ENCODE measurements around the gene ATP6V0E1.
"Not testable (repeated sequence)": the region's sequence is repeated elsewhere in the genome, so short reads cannot be mapped to it uniquely, and the experiment has no call there.

The ATP6V0E1 gene

GRCh38 chr5:173010021-173010420 is 26.4 kb downstream of the ATP6V0E1 start:
- no peak for DNase-seq

DNA sequence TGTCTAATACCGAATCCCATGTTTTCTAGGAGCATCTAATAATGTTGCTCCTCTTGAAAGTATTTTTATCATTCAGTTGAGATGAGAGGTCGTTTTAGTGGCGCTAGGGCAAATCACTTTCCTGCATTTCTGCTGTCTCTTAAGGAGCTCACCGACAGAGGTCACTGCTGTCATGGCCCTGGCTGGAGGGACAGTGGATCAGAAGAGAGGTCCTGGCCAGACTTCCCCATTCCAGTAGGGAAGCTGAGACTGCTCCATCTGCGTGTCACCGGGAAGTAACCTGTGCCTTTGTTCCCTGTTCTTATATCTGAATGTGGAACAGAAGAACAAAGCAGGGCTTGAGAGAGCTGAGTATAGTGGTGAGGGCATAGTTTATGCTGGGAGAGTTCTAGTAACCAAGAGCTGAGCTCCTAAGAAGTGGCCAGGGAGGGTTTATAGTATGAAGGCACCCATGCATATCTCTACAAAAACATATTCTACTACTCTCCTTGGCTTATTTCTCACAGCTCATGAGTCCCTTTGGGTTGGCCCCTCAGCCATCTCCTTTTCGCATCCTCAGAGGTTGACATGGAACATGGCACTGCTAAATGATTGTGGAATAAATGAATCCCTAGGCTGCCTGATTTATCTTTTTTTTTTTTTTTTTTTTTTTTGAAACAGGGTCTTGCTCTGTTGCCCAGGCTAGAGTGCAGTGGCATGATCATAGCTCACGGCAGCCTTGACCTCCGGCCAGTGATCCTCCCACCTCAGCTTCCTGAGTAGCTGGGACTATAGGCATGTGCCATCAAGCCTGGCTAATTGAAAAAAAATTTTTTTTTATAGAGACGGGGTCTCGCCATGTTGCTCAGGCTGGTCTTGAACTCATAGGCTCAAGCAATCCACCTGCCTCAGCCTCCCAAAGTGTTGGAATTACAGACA is 27.2 kb downstream of the ATP6V0E1 start:
- no peak for DNase-seq

DNA sequence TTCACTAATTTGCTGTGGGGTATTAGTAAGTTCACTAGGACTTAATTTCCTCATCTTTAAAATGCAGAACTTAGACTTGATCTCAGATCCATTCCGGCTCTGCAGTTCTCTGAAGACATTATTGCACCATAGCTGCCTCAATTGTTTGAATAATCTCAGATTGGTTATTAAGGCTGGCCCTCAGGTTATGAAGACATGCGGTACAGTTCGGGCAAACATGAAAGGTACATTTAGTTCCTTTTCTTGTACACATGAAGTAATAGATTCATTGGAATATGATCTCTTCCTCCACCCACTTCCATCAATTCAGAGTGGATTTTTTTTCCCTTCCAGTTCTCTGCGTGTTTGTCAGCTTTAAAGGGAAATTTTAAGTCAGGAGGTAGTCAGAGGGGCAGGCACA is 28.0 kb downstream of the ATP6V0E1 start:
- no peak for DNase-seq

DNA sequence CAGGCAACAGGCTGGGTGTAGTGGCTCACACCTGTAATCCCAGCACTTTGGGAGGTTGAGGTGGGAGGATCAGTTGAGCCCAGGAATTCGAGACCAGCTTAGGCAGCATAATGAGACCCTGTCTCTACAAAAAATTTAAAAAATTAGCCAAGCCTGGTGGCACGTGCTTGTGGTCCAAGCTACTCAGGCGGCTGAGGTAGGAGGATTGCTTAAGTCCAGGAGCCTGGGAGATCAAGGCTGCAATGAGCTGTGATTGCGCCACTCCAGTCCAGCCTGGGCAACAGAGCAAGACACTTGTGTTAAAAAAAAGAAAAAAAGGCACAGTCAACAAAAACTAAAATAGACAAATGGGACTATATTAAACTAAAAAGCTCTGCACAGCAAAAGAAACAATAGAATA is 29.3 kb downstream of the ATP6V0E1 start:
- no peak for DNase-seq

- no peak for DNase-seq
These were observed 31.1 kb downstream of the ATP6V0E1 start for GRCh38 chr5:173014671-173015070.

GRCh38 chr5:173015192-173015591 is 31.6 kb downstream of the ATP6V0E1 start:
- no peak for DNase-seq

DNA sequence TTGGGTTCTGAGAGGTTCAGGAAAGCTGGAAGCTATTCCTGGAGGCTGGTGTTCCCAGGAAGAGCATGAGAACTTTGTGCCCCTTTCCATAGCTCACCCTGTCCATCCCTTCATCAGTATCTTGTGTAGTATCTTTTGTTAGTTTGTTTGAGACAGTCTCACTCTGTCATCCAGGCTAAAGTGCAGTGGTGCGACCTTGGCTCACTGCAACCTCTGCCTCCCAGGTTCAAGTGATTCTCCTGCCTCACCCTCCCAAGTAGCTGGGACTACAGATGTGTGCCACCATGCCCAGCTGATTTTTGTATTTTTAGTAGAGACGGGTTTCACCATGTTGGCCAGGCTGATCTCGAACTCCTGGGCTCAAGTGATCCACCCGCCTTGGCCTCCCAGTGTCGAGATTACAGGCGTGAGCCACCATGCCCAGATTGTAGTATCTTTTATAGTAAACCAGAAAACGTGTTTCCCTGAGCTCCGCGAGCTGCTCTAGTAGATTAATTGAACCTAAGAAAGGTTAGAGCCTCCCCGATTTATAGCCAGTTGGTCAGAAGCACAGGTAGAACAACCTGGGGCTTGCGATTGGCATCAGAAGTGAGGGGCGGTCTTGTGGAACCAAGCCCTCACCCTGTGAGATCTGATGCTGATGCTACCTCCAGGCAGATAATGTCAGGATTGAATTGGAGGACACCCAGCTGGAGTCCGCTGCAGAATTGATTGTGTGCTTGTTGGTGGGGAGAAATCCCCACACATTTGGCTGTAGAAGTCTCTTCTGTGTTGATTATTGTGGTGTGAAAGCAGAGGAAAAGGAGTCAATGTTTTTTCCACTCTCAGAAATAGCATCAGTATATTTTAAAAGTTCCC is 32.3 kb downstream of the ATP6V0E1 start:
- no peak for DNase-seq

DNA sequence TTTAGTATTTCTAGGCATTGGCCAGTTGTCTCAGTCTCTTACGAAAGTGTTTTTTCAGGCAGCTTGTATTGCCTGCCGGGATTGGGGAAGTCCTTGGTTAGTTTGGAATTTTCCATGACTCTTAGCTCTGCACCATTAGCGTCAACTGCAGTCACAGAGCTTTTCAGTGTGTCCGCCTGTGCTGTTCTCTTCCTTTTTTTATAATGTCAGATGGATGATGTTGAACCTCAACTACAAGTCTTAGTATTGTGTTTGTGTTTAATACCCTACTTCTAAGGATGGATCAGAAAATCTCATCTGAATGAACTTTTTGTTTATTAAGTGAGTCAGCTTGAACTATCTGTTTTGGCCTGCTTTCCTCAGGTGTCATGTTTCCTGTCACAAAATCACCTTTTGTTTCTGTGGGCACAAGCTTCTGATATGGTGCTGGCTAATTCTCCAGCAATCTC is 33.1 kb downstream of the ATP6V0E1 start:
- DNase-seq: no peak

- not testable (repeated sequence) for DNase-seq
These were observed 33.5 kb downstream of the ATP6V0E1 start for GRCh38 chr5:173017087-173017486.

DNA sequence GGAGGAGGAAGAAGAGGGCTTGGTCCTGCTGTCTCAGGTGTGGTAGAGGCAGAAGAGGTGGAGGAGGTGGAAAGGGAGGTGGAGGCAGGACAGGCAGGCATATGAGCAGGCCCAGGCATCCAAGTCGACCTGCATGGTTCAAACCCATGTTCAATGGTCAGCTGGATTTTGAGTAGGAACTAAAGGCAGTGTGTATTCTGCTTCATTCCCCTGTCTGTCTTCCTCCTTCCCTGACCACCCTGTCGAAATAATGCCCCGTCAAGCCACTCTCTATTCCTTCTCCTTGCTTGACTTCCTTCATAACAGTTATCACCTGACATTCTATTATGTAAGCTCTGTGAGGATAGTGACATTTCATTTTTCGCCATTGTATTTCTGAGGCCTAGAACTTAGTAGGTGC is 34.8 kb downstream of the ATP6V0E1 start:
- no peak for DNase-seq

- no peak for DNase-seq
These were observed 36.6 kb downstream of the ATP6V0E1 start for GRCh38 chr5:173020154-173020581.

DNA sequence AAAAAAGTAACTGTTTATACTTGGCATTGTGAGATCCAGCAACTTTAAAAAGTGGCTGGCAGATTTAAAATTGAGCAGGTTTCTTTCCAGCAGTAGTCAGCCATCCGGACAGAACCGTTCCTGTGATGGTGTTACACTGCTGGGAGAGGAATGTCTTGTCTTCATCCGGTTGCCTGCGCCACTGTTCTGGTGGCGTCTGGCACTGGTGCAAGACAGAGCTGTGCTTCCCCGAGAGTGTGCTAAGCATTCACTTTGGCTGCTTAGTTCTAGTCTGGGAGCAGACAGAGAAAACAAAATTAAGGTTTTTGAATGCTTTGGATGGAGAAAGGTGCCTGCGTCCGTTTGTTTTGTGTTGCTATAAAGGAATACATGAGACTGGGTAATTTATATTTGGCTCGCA is 37.1 kb downstream of the ATP6V0E1 start:
- no peak for DNase-seq

DNA sequence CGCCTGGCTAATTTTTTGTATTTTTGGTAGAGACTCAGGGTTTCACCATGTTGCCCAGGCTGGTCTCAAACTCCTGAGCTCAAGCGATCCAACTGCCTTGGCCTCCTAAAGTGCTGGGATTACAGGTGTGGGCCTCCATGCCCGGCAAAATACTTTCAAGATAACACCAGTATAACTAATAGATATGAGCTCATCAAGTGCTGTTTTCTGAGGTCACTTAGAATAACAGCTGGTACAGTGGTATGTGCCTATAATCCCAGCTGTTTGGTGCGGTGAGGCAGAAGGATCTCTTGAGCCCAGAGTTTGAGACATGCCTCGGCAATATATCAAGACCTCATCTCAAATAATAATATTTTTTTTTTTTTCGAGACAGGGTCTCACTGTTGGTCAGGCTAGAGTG is 42.1 kb downstream of the ATP6V0E1 start:
- DNase-seq: no peak

DNA sequence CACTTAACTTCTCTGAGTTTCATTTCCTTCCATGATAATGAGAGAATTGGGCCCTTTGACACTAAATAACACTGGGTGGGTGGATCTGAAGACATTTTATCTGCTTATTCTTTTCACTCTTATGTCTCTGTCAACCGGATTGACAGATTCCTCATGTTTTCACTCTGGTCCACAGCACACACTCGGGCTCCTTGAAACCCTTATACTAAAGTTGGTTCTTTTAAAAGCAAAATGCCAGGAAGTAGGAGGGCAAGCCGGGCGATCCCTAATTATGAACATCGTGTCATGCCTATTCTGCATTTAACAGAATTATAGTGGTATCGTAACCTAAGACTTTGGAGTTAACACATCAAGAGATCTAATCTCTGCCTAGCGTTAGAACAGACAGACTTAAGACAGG is 44.3 kb downstream of the ATP6V0E1 start:
- DNase-seq: no peak

DNA sequence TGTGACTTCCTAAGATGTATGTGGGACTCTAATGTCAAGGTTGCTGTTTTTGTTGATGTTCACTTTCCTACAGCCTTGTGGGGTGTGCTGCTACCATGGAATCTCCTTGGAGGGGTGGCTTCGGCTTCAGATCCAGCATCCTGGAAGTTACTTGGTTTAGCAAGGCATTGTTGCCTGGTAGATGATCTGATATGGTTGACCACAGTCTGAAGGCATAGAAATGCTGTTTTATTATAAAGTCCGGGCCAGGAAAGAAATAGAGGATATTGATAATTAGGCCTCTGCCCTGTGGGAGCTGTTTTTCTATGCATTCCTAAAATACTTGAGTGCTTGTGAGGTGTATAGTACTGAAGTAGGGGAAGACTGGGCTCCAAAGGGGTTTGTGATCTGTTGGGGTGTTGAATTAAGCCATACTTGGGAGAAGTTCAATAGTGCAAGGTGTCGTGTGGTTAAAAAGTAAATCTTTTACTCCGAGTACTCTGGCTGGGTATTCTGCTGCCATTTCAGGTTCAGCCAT is 45.3 kb downstream of the ATP6V0E1 start:
- DNase-seq: no peak

DNA sequence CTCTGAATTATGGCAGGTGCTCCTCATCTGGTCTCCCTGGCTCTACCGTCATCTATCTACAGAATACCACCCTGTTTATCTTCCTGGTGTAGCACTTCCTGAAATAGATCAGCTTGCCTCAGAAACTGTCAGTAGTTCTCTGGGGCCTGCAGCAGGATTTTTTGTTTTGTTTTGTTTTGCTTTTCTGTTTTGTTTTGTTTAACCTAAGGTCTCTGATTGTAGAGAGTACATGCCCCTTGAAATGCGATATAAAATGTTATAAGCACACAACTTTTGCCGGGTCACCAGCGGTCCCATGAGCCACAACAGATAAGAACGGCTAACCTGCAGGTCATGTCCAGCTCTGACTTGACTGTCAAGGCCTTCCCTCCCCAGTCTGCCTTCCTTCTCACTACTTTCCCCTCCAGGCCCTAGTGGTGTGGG is 45.9 kb downstream of the ATP6V0E1 start:
- no peak for DNase-seq

- not testable (repeated sequence) for DNase-seq
These were observed 48.5 kb downstream of the ATP6V0E1 start for GRCh38 chr5:173032096-173032495.

DNA sequence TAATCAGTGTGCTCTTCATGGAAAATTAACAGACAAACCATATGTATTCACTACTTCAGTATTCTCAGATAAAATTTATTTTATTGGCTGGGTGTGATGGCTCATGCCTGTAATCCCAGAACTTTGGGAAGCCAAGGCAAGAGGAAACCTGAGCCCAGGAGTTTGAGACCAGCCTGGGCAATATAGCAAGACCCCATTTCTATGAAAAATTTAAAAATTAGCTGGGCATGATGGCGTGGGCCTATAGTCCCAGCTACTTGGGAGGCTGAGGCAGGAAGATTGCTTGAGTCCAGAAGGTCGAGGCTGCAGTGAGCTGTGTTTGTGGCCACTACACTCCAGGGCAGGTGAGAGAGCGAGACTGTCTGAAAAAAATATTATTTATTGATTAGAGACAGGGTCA is 49.2 kb downstream of the ATP6V0E1 start:
- DNase-seq: no peak

- DNase-seq: no peak
These were observed 50.4 kb downstream of the ATP6V0E1 start for GRCh38 chr5:173033923-173034322.

DNA sequence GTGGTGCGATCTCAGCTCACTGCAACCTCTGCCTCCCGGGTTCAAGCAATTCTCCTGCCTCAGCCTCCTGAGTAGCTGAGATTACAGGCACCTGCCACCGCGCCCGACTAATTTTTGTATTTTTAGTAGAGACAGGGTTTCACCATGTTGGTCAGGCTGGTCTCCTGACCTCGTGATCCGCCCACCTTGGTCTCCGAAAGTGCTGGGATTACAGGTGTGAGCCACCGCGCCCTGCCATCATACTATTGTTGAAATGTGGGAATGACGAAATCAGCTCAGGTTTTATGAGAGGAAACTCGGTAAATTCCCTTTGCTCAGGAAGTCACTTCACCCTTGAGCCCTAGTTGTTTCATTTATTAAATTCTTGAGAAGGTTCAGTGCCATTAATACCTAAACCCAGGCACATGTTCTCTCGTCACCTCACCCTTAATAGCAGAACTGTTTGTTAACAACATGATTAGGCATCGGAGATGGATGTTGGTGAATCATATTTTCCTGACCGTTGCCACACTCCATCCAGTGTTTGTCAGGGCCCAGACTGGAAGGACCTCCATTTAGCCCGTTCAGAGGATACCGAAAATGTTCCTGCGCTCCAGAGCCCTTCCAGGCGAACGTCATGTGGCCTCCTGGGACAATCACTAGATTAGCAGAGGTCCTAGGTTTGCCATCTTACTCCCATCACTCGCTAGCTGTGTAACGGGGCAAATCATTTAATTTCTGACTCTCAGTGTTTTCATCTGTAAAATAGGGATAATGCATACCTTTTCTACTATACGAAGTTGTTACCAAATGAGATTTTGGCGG is 52.5 kb downstream of the ATP6V0E1 start:
- DNase-seq: no peak

DNA sequence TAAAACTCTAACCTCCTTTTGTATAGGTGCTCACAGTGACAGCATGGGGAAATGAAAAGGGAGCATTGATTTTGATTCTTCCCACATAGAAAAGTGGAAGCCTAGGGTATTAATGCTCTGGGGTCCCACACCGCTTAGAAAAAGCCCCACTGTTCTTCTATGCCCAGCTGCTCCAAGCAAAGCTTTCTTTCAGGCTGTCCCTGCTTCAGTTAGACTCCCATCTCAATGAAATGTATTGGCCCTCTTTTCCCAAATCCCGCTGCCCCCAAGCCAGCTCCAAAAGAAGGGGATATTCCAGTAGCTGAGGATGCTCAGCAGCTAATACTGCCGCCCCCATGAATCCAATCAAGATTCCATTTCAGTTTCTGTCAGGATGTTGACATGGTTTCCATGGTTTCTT is 55.6 kb downstream of the ATP6V0E1 start:
- no peak for DNase-seq

DNA sequence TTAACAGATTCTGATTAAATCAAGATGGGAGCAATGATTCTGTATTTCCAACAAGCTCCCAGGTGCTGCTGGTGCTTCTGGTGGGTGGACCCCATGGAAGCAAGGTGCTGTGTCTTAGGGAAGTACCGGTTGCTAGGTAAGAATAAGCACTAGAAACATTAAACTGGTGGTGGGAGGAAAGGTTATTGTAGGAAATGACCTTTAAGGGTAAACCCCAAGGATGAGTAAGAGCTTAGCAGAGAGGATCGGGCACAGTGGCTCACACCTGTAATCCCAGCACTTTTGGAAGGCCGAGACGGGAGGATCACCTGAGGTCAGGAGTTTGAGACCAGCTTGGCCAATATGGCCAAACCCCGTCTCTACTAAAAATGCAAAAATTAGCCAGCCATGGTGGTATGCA is 56.4 kb downstream of the ATP6V0E1 start:
- DNase-seq: no peak

Measured in effector CD8-positive, alpha-beta T cell (primary cell).